ENCODE data around the gene PRM1. TPM values are rescaled to one million over a fixed set of nuclear protein-coding genes. Genes with fewer than 3 reads are reported as not detected.

Gene PRM1
- total and polyA plus RNA-seq, 2 of the 13 experiments (the other 11 are each of a cell fraction or from before 2014, with no cell fraction given): not detected

DNA sequence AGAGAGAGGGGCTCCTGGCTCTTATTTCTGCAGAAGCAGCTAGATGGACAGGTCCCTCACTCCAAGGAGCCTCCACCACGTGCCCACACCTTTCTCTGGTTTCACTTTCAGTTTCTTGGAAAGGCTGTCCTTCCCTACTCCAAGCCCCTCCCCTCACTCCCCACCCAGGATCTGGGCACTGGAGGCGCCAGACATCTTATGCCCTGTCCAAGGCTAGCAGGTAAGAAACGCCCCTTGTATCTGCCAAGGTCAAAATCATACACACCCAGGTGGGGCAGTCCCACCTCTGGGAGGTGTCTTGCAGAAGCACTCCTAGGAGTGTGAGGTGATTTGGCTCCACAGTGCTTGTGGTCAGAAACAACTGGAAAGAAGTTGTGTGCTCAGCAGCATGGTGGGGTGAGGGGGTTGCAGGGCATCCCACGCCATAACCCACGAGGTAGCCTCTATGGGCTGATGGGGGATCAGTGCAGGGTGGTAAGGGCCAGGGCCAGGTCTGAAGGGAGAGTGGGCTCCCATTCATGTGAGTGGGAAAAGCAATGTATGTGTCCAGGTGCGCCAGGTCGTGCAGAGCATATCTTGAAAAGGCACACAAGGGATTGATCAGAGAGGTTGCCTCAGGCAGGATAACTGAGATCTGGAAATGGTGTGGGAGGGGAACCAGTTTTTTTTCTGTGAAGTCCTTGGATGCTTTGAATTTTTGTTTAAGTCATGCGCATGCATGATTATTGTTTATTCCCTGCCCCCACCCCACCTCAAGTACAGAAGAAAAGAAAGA is 31.8 kb upstream of the PRM1 start (continued):
- TF ChIP-seq, protein P1, sequence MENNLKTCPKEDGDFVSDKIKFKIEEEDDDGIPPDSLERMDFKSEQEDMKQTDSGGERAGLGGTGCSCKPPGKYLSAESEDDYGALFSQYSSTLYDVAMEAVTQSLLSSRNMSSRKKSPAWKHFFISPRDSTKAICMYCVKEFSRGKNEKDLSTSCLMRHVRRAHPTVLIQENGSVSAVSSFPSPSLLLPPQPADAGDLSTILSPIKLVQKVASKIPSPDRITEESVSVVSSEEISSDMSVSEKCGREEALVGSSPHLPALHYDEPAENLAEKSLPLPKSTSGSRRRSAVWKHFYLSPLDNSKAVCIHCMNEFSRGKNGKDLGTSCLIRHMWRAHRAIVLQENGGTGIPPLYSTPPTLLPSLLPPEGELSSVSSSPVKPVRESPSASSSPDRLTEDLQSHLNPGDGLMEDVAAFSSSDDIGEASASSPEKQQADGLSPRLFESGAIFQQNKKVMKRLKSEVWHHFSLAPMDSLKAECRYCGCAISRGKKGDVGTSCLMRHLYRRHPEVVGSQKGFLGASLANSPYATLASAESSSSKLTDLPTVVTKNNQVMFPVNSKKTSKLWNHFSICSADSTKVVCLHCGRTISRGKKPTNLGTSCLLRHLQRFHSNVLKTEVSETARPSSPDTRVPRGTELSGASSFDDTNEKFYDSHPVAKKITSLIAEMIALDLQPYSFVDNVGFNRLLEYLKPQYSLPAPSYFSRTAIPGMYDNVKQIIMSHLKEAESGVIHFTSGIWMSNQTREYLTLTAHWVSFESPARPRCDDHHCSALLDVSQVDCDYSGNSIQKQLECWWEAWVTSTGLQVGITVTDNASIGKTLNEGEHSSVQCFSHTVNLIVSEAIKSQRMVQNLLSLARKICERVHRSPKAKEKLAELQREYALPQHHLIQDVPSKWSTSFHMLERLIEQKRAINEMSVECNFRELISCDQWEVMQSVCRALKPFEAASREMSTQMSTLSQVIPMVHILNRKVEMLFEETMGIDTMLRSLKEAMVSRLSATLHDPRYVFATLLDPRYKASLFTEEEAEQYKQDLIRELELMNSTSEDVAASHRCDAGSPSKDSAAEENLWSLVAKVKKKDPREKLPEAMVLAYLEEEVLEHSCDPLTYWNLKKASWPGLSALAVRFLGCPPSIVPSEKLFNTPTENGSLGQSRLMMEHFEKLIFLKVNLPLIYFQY (CRISPR knock-in tag; IDR thresholded peaks at IDR 0.05; ENCODE audit: borderline replicate concordance): no peak
- TF ChIP-seq MAF1 (CRISPR knock-in tag; IDR thresholded peaks at IDR 0.05; ENCODE audit: borderline replicate concordance): no peak
- TF ChIP-seq RFXAP (CRISPR knock-in tag; IDR thresholded peaks at IDR 0.05; ENCODE audit: borderline replicate concordance): no peak
- TF ChIP-seq, protein P2, sequence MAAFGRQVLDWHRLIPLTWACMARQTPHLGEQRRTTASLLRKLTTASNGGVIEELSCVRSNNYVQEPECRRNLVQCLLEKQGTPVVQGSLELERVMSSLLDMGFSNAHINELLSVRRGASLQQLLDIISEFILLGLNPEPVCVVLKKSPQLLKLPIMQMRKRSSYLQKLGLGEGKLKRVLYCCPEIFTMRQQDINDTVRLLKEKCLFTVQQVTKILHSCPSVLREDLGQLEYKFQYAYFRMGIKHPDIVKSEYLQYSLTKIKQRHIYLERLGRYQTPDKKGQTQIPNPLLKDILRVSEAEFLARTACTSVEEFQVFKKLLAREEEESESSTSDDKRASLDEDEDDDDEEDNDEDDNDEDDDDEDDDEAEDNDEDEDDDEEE (CRISPR knock-in tag; IDR thresholded peaks at IDR 0.05): peak; percentile 91
- no peak for TF ChIP-seq ZNF180 (CRISPR knock-in tag; IDR thresholded peaks at IDR 0.05; ENCODE audit: borderline replicate concordance, low read depth)
- TF ChIP-seq HNF4G (IDR thresholded peaks at IDR 0.05; ENCODE audit: borderline replicate concordance, low read depth, low read length): no peak
- TF ChIP-seq HNF4G (CRISPR knock-in tag; IDR thresholded peaks at IDR 0.05; ENCODE audit: borderline replicate concordance, low read depth): no peak; the same call in 1 of the 2 replicates
- TF ChIP-seq TCF7 (IDR thresholded peaks at IDR 0.05; ENCODE audit: low read depth): no peak
- TF ChIP-seq ZBTB38 (CRISPR knock-in tag; IDR thresholded peaks at IDR 0.05): peak; percentile 70; the same call in 1 of the 2 replicates
- TF ChIP-seq TBX3 (IDR thresholded peaks at IDR 0.05; ENCODE audit: borderline replicate concordance): no peak
- no peak for TF ChIP-seq ZNF337 (CRISPR knock-in tag; IDR thresholded peaks at IDR 0.05; ENCODE audit: borderline replicate concordance, low read depth)
- TF ChIP-seq ZNF839 (CRISPR knock-in tag; IDR thresholded peaks at IDR 0.05; ENCODE audit: borderline replicate concordance): no peak
- TF ChIP-seq NPAS2 (CRISPR knock-in tag; IDR thresholded peaks at IDR 0.05; ENCODE audit: borderline replicate concordance): no peak
- no peak for TF ChIP-seq ZNF234 (CRISPR knock-in tag; conservative IDR thresholded peaks at IDR 0.05)
- TF ChIP-seq, protein P3, sequence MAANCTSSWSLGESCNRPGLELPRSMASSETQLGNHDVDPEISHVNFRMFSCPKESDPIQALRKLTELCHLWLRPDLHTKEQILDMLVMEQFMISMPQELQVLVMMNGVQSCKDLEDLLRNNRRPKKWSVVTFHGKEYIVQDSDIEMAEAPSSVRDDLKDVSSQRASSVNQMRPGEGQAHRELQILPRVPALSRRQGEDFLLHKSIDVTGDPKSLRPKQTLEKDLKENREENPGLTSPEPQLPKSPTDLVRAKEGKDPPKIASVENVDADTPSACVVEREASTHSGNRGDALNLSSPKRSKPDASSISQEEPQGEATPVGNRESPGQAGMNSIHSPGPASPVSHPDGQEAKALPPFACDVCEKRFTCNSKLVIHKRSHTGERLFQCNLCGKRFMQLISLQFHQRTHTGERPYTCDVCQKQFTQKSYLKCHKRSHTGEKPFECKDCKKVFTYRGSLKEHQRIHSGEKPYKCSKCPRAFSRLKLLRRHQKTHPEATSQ (CRISPR knock-in tag; IDR thresholded peaks at IDR 0.05; ENCODE audit: borderline replicate concordance): no peak
- TF ChIP-seq, protein P4, sequence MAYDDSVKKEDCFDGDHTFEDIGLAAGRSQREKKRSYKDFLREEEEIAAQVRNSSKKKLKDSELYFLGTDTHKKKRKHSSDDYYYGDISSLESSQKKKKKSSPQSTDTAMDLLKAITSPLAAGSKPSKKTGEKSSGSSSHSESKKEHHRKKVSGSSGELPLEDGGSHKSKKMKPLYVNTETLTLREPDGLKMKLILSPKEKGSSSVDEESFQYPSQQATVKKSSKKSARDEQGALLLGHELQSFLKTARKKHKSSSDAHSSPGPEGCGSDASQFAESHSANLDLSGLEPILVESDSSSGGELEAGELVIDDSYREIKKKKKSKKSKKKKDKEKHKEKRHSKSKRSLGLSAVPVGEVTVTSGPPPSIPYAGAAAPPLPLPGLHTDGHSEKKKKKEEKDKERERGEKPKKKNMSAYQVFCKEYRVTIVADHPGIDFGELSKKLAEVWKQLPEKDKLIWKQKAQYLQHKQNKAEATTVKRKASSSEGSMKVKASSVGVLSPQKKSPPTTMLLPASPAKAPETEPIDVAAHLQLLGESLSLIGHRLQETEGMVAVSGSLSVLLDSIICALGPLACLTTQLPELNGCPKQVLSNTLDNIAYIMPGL (CRISPR knock-in tag; IDR thresholded peaks at IDR 0.05; ENCODE audit: borderline replicate concordance in 1 of 2, low read depth in 1 of 2): 0 out of 4 replicates have a peak, but pooled peaks of 1 of the 2 experiments have one; percentile 56
- TF ChIP-seq HNRNPUL1 (IDR thresholded peaks at IDR 0.05; ENCODE audit: low read depth, low read length): no peak
- no peak; the same call in 1 of the 2 replicates for TF ChIP-seq MIXL1 (CRISPR knock-in tag; IDR thresholded peaks at IDR 0.05)
- TF ChIP-seq ZNF772 (CRISPR knock-in tag; IDR thresholded peaks at IDR 0.05): no peak
- TF ChIP-seq ZNF567 (CRISPR knock-in tag; IDR thresholded peaks at IDR 0.05; ENCODE audit: borderline replicate concordance): no peak
